WTC11 (cell line): ENCODE results near the gene C1QTNF9B. TPM values are rescaled to one million over a fixed set of nuclear protein-coding genes. Genes with fewer than 3 reads are reported as not detected.

Experiments
- ATAC-seq: fragments of 200-7000 bp; cut with Tn5 transposase; 2 replicates; pipeline ENCODE4 v1.10.0; 2021; ENCODE audit warnings: mild to moderate bottlenecking, moderate library complexity
- CTCF ChIA-PET: fragments of 300-600 bp; sonication (Branson Sonifier 250); formaldehyde crosslinking; loops from one replicate; lab custom pipeline; 2021; ENCODE audit warnings: antibody characterized with exemption; lab: Charles Lee
- POLR2A ChIA-PET: fragments of 350-600 bp; sonication (Branson Sonifier 250); formaldehyde crosslinking; loops from one replicate; lab custom pipeline; 2021; ENCODE audit warnings: antibody characterized with exemption; lab: Charles Lee
- DNase-seq: peaks from one replicate; pipeline ENCODE4 v3.0.0; 2021; ENCODE audit warnings: low spot score
- H3K27ac Mint-ChIP-seq: 2 replicates; pipeline ENCODE4 v1.8.0; 2021; ENCODE audit warnings: mixed read lengths
- H3K27me3 Mint-ChIP-seq: 2 replicates; pipeline ENCODE4 v1.8.0; 2021; ENCODE audit warnings: low read depth, mild to moderate bottlenecking, moderate library complexity, mixed read lengths
- H3K36me3 Mint-ChIP-seq: 2 replicates; pipeline ENCODE4 v1.8.0; 2021; ENCODE audit warnings: mixed read lengths
- H3K4me1 Mint-ChIP-seq: 2 replicates; pipeline ENCODE4 v1.8.0; 2022; ENCODE audit warnings: mixed read lengths
- H3K4me3 Mint-ChIP-seq: 2 replicates; pipeline ENCODE4 v1.8.0; 2021; ENCODE audit warnings: mild to moderate bottlenecking, moderate library complexity, mixed read lengths
- H3K9me3 Mint-ChIP-seq: 2 replicates; pipeline ENCODE4 v1.8.0; 2021; ENCODE audit warnings: mixed read lengths
- AR ChIP-seq: fragments of 250-450 bp; sonication (Bioruptor Pico); IDR thresholded peaks from 2 replicates; pipeline ENCODE4 v1.9.0; 2021; ENCODE audit warnings: mild to moderate bottlenecking
- CBFB ChIP-seq: sonication (generic); formaldehyde crosslinking; IDR thresholded peaks from 2 replicates; pipeline ENCODE4 v1.8.1; 2022; ENCODE audit warnings: mild to moderate bottlenecking, low read depth, missing genetic modification reagents
- CREM ChIP-seq: sonication (generic); formaldehyde crosslinking; IDR thresholded peaks from 2 replicates; pipeline ENCODE4 v1.8.1; 2022; ENCODE audit warnings: mild to moderate bottlenecking, missing genetic modification reagents, moderate library complexity
- CTCF ChIP-seq: fragments of 200-600 bp; IDR thresholded peaks from 2 replicates; pipeline ENCODE4 v1.8.0; 2022; ENCODE audit warnings: antibody characterized with exemption
- EMX1 ChIP-seq: fragments of 250-450 bp; sonication (Bioruptor Pico); IDR thresholded peaks from 2 replicates; pipeline ENCODE4 v1.8.0; 2021; ENCODE audit warnings: mild to moderate bottlenecking
- ETV6 ChIP-seq: sonication (generic); formaldehyde crosslinking; IDR thresholded peaks from 2 replicates; pipeline ENCODE4 v1.8.1; 2022; ENCODE audit warnings: mild to moderate bottlenecking, missing genetic modification reagents
- FOXK1 ChIP-seq: sonication (generic); formaldehyde crosslinking; IDR thresholded peaks from 2 replicates; pipeline ENCODE4 v1.8.0; 2022; ENCODE audit warnings: mild to moderate bottlenecking, moderate library complexity, missing genetic modification reagents
- FOXP4 ChIP-seq: sonication (generic); formaldehyde crosslinking; IDR thresholded peaks from 2 replicates; pipeline ENCODE4 v1.8.0; 2022; ENCODE audit warnings: mild to moderate bottlenecking, missing genetic modification reagents
- HMGXB4 ChIP-seq: sonication (generic); formaldehyde crosslinking; IDR thresholded peaks from 2 replicates; pipeline ENCODE4 v1.8.1; 2023; ENCODE audit warnings: mild to moderate bottlenecking, moderate library complexity, missing genetic modification reagents
- IRF1 ChIP-seq: sonication (generic); formaldehyde crosslinking; IDR thresholded peaks from 2 replicates; pipeline ENCODE4 v1.8.0; 2023; ENCODE audit warnings: missing genetic modification reagents
- NFATC4 ChIP-seq: fragments of 250-450 bp; sonication (Bioruptor Pico); IDR thresholded peaks from 2 replicates; pipeline ENCODE4 v1.9.0; 2021; ENCODE audit warnings: mild to moderate bottlenecking
- NFE2L1 ChIP-seq: sonication (generic); formaldehyde crosslinking; IDR thresholded peaks from 2 replicates; pipeline ENCODE4 v1.8.1; 2023; ENCODE audit warnings: missing genetic modification reagents
- STAT6 ChIP-seq: sonication (generic); formaldehyde crosslinking; conservative IDR thresholded peaks from 2 replicates; pipeline ENCODE4 v1.8.1; 2023; ENCODE audit warnings: mild to moderate bottlenecking, low read depth, missing genetic modification reagents, moderate library complexity
- TP53 ChIP-seq: sonication (generic); formaldehyde crosslinking; IDR thresholded peaks from 2 replicates; pipeline ENCODE4 v1.8.1; 2023; ENCODE audit warnings: mild to moderate bottlenecking, missing genetic modification reagents
- USF1 ChIP-seq: sonication (generic); formaldehyde crosslinking; IDR thresholded peaks from 2 replicates; pipeline ENCODE4 v1.8.0; 2022; ENCODE audit warnings: mild to moderate bottlenecking, missing genetic modification reagents
- USF2 ChIP-seq: sonication (generic); formaldehyde crosslinking; IDR thresholded peaks from 2 replicates; pipeline ENCODE4 v1.8.1; 2023; ENCODE audit warnings: mild to moderate bottlenecking, missing genetic modification reagents, moderate library complexity
- ZNF232 ChIP-seq: sonication (generic); formaldehyde crosslinking; IDR thresholded peaks from 2 replicates; pipeline ENCODE4 v1.8.0; 2022; ENCODE audit warnings: mild to moderate bottlenecking, missing genetic modification reagents
- ZNF281 ChIP-seq: sonication (generic); formaldehyde crosslinking; IDR thresholded peaks from 2 replicates; pipeline ENCODE4 v1.8.0; 2023; ENCODE audit warnings: mild to moderate bottlenecking, missing genetic modification reagents
- ZNF317 ChIP-seq: sonication (generic); formaldehyde crosslinking; IDR thresholded peaks from 2 replicates; pipeline ENCODE4 v1.8.1; 2023; ENCODE audit warnings: low read depth, mild to moderate bottlenecking, moderate library complexity, missing genetic modification reagents, borderline replicate concordance
- ZNF423 ChIP-seq: fragments of 250-450 bp; sonication (Bioruptor Pico); IDR thresholded peaks from 2 replicates; pipeline ENCODE4 v2.1.2; 2022; ENCODE audit warnings: mild to moderate bottlenecking, moderate library complexity
- total RNA-seq: library from RNA; stranded (reverse); gene quantifications from 3 replicates; pipeline ENCODE4 v1.2.3, GENCODE V29; 2021

The C1QTNF9B gene
- total RNA-seq, 1 experiment from 2014 or later, result 0.20 TPM

- Mint-ChIP-seq H3K27me3 (peaks cover 3% of the 10 kb centered on the region; the same call in 1 of the 2 replicates), H3K9me3 (peaks cover 30% of the 10 kb centered on the region), H3K36me3 (peaks cover 19% of the 10 kb centered on the region), H3K4me3 (no peak overlapping the region), H3K27ac (no peak overlapping the region), H3K4me1 (no peaks in the 10 kb centered on the region)
- DNase-seq (no peak), ATAC-seq (no peak)
- ChIA-PET POLR2A (no interaction called here), CTCF (no interaction called here)
- no peak for TF ChIP-seq CTCF
- no peak for TF ChIP-seq ETV6 (CRISPR knock-in tag)
- no peak for TF ChIP-seq IRF1 (CRISPR knock-in tag)
- TF ChIP-seq EMX1 (CRISPR knock-in tag), result no peak
- TF ChIP-seq CBFB (CRISPR knock-in tag), result no peak
- TF ChIP-seq ZNF232 (CRISPR knock-in tag), result no peak
- no peak for TF ChIP-seq USF1 (CRISPR knock-in tag)
- TF ChIP-seq TP53 (CRISPR knock-in tag), result no peak
- TF ChIP-seq NFATC4 (CRISPR knock-in tag), result no peak
- no peak for TF ChIP-seq CREM
- TF ChIP-seq AR (CRISPR knock-in tag), result no peak
- no peak for TF ChIP-seq FOXP4
- TF ChIP-seq HMGXB4 (CRISPR knock-in tag), result no peak
- TF ChIP-seq NFE2L1 (CRISPR knock-in tag), result no peak
- no peak for TF ChIP-seq STAT6
- no peak for TF ChIP-seq ZNF317 (CRISPR knock-in tag)
- no peak for TF ChIP-seq FOXK1 (CRISPR knock-in tag)
- no peak for TF ChIP-seq ZNF423 (CRISPR knock-in tag)
- TF ChIP-seq ZNF281 (CRISPR knock-in tag), result no peak
- TF ChIP-seq USF2 (CRISPR knock-in tag), result no peak
These were observed 37.2 kb upstream of the C1QTNF9B start for GRCh38 chr13:23934520-23934919.
